Esophagus squamous epithelium (tissue), 4 donors: ENCODE measurements around the gene TRIM29.
A peak's percentile ranks its signal among the peaks of the same experiment; 100 is the strongest.

ENCODE experiments used
- CTCF ChIP-seq, 6 experiments: fragments of 450-650 bp in 4 of 6; fragments of 200-600 bp in 2 of 6; sonication (generic) in 2 of 6; IDR thresholded peaks; one replicate each; pipeline ENCODE4 v1.5.1; 2016 to 2019; ENCODE audit warnings: antibody characterized with exemption in 6 of 6, mild to moderate bottlenecking in 4 of 6, moderate library complexity in 4 of 6
- POLR2A ChIP-seq, 4 donors: fragments of 450-650 bp; IDR thresholded peaks; one replicate each; pipeline ENCODE4 v1.6.1; 2017; ENCODE audit warnings: antibody characterized with exemption in 4 of 4, mild to moderate bottlenecking in 4 of 4, moderate library complexity in 3 of 4

GRCh38 chr11:120115272-120116000, 22.5 kb downstream of the TRIM29 start:
- TF ChIP-seq CTCF (IDR thresholded peaks at IDR 0.05) (peak in 2 of 6 experiments; percentile 8 to 38), POLR2A (IDR thresholded peaks at IDR 0.05) (no peak)
